ENCODE measurements around the gene JADE3.

The JADE3 gene

DNA sequence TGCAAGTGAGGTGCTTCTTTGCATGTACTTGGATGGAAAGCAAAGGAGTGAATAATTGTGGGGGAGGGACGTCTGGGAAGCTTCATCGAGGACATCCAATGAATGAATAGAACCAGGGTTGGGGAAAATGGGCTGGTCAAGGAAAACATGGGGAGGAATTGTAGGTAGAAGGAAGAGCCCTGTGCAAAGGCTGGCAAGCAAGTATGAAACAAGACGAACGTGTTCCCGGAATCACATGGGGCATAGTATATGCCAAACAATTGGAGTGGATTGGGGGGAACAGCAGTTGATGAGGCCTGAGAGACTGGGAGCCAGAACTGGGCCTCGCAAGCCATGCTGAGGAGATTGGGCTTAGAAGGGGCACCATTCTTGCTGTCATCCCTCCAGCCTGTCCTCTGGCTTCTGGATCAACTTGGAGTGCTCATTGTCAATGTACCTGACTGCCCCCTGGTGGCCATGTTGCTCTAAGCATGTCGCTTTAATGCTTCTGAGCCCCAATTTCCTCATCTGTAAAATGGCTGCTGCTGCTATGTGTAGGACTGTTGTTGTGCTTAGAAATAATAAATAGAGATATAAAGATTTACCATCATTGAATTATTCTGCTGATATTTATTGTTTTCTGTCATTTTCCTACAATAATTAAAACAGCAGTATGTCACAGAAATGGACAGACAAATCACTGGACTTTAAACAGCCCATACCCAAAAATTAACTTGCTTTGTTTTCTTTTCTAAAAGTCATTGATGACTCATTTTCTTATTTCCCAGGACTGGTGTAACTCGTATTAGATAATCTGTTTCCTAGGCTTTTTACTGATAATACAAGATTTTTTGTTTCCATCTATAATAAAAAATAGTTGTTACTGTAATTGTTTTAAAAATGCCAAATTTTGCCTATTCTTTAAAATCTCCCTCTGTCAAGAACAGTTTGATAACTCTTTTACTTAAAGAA is 66.4 kb downstream of the JADE3 start:
- no peaks in the 10 kb centered on the region for H3K36me3 ChIP-seq
- DNase-seq: peak; percentile 77
- 0 out of 2 replicates have a peak, but pooled peaks cover 3% of the 10 kb centered on the region for H3K4me1 ChIP-seq
- H3K27me3 ChIP-seq: no peaks in the 10 kb centered on the region
- no peaks in the 10 kb centered on the region for H3K9me3 ChIP-seq
- H3K4me3 ChIP-seq (ENCODE audit: low read depth, low read length): no peak overlapping the region
- TF ChIP-seq, protein P1, sequence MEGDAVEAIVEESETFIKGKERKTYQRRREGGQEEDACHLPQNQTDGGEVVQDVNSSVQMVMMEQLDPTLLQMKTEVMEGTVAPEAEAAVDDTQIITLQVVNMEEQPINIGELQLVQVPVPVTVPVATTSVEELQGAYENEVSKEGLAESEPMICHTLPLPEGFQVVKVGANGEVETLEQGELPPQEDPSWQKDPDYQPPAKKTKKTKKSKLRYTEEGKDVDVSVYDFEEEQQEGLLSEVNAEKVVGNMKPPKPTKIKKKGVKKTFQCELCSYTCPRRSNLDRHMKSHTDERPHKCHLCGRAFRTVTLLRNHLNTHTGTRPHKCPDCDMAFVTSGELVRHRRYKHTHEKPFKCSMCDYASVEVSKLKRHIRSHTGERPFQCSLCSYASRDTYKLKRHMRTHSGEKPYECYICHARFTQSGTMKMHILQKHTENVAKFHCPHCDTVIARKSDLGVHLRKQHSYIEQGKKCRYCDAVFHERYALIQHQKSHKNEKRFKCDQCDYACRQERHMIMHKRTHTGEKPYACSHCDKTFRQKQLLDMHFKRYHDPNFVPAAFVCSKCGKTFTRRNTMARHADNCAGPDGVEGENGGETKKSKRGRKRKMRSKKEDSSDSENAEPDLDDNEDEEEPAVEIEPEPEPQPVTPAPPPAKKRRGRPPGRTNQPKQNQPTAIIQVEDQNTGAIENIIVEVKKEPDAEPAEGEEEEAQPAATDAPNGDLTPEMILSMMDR (IDR thresholded peaks at IDR 0.05; ENCODE audit: low read depth, low read length): peak; percentile 71

DNA sequence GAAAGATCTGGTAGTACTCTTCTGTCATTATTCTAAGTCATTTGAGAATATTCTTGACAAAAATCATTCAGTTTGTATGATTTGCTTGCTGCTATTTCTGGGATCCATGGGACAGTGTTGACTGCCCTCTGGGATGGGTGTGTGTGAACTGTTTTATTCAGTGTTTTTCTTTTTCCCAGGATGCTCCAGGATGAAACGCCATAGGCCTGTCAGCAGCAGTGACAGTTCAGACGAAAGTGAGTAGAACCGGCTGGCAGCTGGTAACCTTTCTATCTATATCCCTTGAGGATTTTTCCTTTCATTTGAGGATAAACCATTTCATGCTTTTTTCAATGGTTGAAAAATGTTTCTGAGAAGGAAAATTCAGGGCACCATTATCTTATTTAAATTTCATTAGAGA is 72.5 kb downstream of the JADE3 start:
- Histone ChIP-seq H3K27me3 (no peaks in the 10 kb centered on the region), H3K9me3 (no peaks in the 10 kb centered on the region), H3K4me1 (no peaks in the 10 kb centered on the region), H3K4me3 (ENCODE audit: low read depth, low read length) (no peak overlapping the region), H3K36me3 (no peaks in the 10 kb centered on the region)
- DNase-seq: no peak
- TF ChIP-seq, protein P1 (IDR thresholded peaks at IDR 0.05; ENCODE audit: low read depth, low read length): no peak

DNA sequence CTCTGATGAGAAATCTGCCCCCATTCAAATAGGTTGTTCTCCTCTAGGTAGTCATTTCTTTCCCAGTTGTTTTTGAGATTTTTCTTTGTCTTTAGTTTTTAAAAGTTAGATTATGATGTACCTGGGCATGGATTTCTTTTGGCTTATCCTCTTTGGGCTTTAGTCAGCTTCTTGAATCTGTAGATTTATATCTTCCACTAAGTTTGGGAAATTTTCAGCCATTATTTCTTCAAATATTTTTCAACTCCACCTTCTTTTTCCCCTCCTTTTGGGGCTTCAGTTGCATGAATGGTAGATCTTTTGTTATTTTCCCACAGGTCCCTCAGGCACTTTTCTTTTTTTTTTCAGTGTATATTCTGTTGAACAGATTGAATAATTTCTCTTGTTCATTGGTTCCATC is 77.3 kb downstream of the JADE3 start:
- no peaks in the 10 kb centered on the region for H3K27me3 ChIP-seq
- no peak for DNase-seq
- TF ChIP-seq, protein P1 (IDR thresholded peaks at IDR 0.05; ENCODE audit: low read depth, low read length): no peak

DNA sequence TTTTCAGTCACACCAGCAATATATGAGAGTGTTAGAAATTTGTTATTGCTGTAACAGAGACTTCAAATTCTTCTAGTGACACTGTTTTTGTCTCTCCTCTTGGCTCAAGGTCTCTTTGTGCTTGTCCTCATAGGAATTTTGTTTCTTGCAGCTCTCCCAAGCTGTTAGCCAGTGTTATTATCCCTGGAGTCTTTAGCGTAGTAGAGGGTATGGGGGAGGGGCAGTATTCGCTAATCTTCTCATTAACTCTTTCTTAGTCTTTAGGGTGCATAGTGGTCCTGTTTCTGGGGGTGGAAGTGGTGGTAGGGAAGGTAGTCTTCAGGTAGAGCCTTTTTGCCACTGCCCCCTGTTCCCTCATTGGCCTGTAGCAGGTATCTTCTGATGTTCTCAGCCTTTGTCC is 79.4 kb downstream of the JADE3 start:
- H3K36me3 ChIP-seq: no peaks in the 10 kb centered on the region
- no peak overlapping the region for H3K4me3 ChIP-seq (ENCODE audit: low read depth, low read length)
- H3K4me1 ChIP-seq: no peaks in the 10 kb centered on the region
- DNase-seq: no peak
- TF ChIP-seq, protein P1 (IDR thresholded peaks at IDR 0.05; ENCODE audit: low read depth, low read length): no peak
- no peaks in the 10 kb centered on the region for H3K9me3 ChIP-seq
- no peaks in the 10 kb centered on the region for H3K27me3 ChIP-seq

More for the DNA sequence above, 77.3 kb downstream of the JADE3 start:
- Histone ChIP-seq H3K9me3 (no peaks in the 10 kb centered on the region), H3K36me3 (no peaks in the 10 kb centered on the region), H3K4me1 (no peaks in the 10 kb centered on the region), H3K4me3 (ENCODE audit: low read depth, low read length) (no peak overlapping the region)

DNA sequence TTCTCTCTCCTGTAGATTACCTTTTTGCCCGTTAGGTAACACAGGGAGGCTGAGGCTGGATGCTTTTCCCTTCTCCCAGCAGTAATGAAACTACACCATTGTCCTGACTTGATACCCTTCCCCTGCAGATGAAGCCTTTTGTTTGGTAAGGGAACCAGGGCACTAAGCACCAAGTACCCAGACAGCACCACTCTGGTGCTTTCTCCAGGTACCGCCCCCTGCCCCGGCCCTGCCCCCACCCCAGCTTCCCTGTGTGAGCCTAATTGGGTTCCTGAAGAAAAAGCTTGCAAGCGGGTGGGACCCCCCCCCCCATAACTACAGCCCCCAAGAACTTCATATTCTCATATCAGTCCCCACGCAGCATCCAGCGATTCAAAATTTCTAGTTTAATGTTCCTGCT is 79.8 kb downstream of the JADE3 start:
- Histone ChIP-seq H3K36me3 (no peaks in the 10 kb centered on the region), H3K4me3 (ENCODE audit: low read depth, low read length) (no peak overlapping the region), H3K9me3 (no peaks in the 10 kb centered on the region), H3K27me3 (no peaks in the 10 kb centered on the region), H3K4me1 (no peaks in the 10 kb centered on the region)
- TF ChIP-seq, protein P1 (IDR thresholded peaks at IDR 0.05; ENCODE audit: low read depth, low read length): no peak
- no peak for DNase-seq

DNA sequence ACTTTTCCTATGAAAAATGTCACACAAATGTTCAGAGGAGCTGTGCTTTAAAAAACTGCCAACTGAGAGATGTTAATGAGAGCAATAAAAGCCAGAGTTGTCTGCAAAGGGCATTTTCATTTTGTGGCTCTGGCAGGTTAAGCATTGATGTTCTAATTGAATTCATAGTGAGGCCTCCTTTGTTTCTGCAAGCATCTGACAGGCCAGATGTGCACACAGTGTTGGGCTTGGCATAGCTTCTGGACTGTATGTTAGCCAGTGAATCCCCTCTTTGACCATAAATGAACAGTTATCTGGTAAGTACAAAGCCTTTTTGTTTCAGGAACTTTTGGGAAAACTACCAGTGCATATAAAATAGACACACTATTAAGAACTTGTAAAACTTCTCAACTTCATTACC is 81.9 kb downstream of the JADE3 start:
- Histone ChIP-seq H3K9me3 (no peaks in the 10 kb centered on the region), H3K27me3 (no peaks in the 10 kb centered on the region), H3K36me3 (no peaks in the 10 kb centered on the region), H3K4me3 (ENCODE audit: low read depth, low read length) (no peak overlapping the region), H3K4me1 (no peaks in the 10 kb centered on the region)
- TF ChIP-seq, protein P1 (IDR thresholded peaks at IDR 0.05; ENCODE audit: low read depth, low read length): no peak
- DNase-seq: no peak
